ENCODE measurements around the gene HOXA4. TPM values are rescaled to one million over a fixed set of nuclear protein-coding genes. Genes with fewer than 3 reads are reported as not detected.

Gene HOXA4
- total RNA-seq, 1 donor: not detected

GRCh38 chr7:27147199-27148030, 16.9 kb upstream of the HOXA4 start, which contains the start of gene HOXA6:
TSS of gene HOXA6 (minus strand) at chr7:27147774. CDS start at chr7:27147749, 25 bp downstream.
- peaks cover 38% of the 10 kb centered on the region for H3K4me1 ChIP-seq (ENCODE audit: insufficient read depth, low read length)
- no peaks in the 10 kb centered on the region for H3K9me3 ChIP-seq (ENCODE audit: low read depth, low read length)
- H3K27me3 ChIP-seq (ENCODE audit: insufficient read depth, low read length): peaks cover 77% of the 10 kb centered on the region
- H3K4me3 ChIP-seq (ENCODE audit: low read length): no peak within 1 kb of the TSS

- Histone ChIP-seq H3K4me1 (ENCODE audit: insufficient read depth, low read length) (peaks cover 30% of the 10 kb centered on the region), H3K9me3 (ENCODE audit: low read depth, low read length) (no peaks in the 10 kb centered on the region), H3K27me3 (ENCODE audit: insufficient read depth, low read length) (peaks cover 72% of the 10 kb centered on the region), H3K4me3 (ENCODE audit: low read length) (no peak overlapping the region)
These were observed 16.1 kb upstream of the HOXA4 start for GRCh38 chr7:27146491-27147198.

- H3K27me3 ChIP-seq (ENCODE audit: insufficient read depth, low read length): peaks cover 65% of the 10 kb centered on the region
- peaks cover 23% of the 10 kb centered on the region for H3K4me1 ChIP-seq (ENCODE audit: insufficient read depth, low read length)
- no peaks in the 10 kb centered on the region for H3K9me3 ChIP-seq (ENCODE audit: low read depth, low read length)
- H3K4me3 ChIP-seq (ENCODE audit: low read length): no peak overlapping the region
These were observed 15.4 kb upstream of the HOXA4 start for GRCh38 chr7:27145914-27146412.

GRCh38 chr7:27145165-27145913, 14.8 kb upstream of the HOXA4 start:
- Histone ChIP-seq H3K27me3 (ENCODE audit: insufficient read depth, low read length) (peaks cover 59% of the 10 kb centered on the region), H3K4me3 (ENCODE audit: low read length) (no peak overlapping the region), H3K4me1 (ENCODE audit: insufficient read depth, low read length) (peaks cover 17% of the 10 kb centered on the region), H3K9me3 (ENCODE audit: low read depth, low read length) (no peaks in the 10 kb centered on the region)

- peaks cover 53% of the 10 kb centered on the region for H3K27me3 ChIP-seq (ENCODE audit: insufficient read depth, low read length)
- H3K9me3 ChIP-seq (ENCODE audit: low read depth, low read length): no peaks in the 10 kb centered on the region
- no peak overlapping the region for H3K4me3 ChIP-seq (ENCODE audit: low read length)
- peaks cover 15% of the 10 kb centered on the region for H3K4me1 ChIP-seq (ENCODE audit: insufficient read depth, low read length)
These were observed 14.2 kb upstream of the HOXA4 start for GRCh38 chr7:27144781-27145164.

GRCh38 chr7:27143950-27144780, 13.6 kb upstream of the HOXA4 start:
- Histone ChIP-seq H3K27me3 (ENCODE audit: insufficient read depth, low read length) (peaks cover 47% of the 10 kb centered on the region), H3K4me3 (ENCODE audit: low read length) (no peak overlapping the region)

GRCh38 chr7:27143023-27143949, 12.7 kb upstream of the HOXA4 start, which contains the start of gene HOXA5:
TSS of gene HOXA5 (minus strand) at chr7:27143681. CDS start at chr7:27143607, 74 bp downstream.
- Histone ChIP-seq H3K4me1 (ENCODE audit: insufficient read depth, low read length) (peaks cover 11% of the 10 kb centered on the region), H3K9me3 (ENCODE audit: low read depth, low read length) (no peaks in the 10 kb centered on the region), H3K27me3 (ENCODE audit: insufficient read depth, low read length) (peaks cover 38% of the 10 kb centered on the region), H3K4me3 (ENCODE audit: low read length) (peak within 1 kb of the TSS; percentile 20)

More at GRCh38 chr7:27143950-27144780, 13.6 kb upstream of the HOXA4 start:
- Histone ChIP-seq H3K9me3 (ENCODE audit: low read depth, low read length) (no peaks in the 10 kb centered on the region), H3K4me1 (ENCODE audit: insufficient read depth, low read length) (peaks cover 15% of the 10 kb centered on the region)

- Histone ChIP-seq H3K4me1 (ENCODE audit: insufficient read depth, low read length) (peaks cover 5% of the 10 kb centered on the region), H3K4me3 (ENCODE audit: low read length) (no peak overlapping the region), H3K27me3 (ENCODE audit: insufficient read depth, low read length) (peaks cover 35% of the 10 kb centered on the region)
These were observed 12.0 kb upstream of the HOXA4 start for GRCh38 chr7:27142580-27143022.

GRCh38 chr7:27141923-27142579, 11.5 kb upstream of the HOXA4 start:
- Histone ChIP-seq H3K4me3 (ENCODE audit: low read length) (no peak overlapping the region), H3K9me3 (ENCODE audit: low read depth, low read length) (no peaks in the 10 kb centered on the region), H3K4me1 (ENCODE audit: insufficient read depth, low read length) (peaks cover 3% of the 10 kb centered on the region), H3K27me3 (ENCODE audit: insufficient read depth, low read length) (peaks cover 35% of the 10 kb centered on the region)

More at GRCh38 chr7:27142580-27143022, 12.0 kb upstream of the HOXA4 start:
- H3K9me3 ChIP-seq (ENCODE audit: low read depth, low read length): no peaks in the 10 kb centered on the region

GRCh38 chr7:27141137-27141922, 10.8 kb upstream of the HOXA4 start:
- Histone ChIP-seq H3K4me3 (ENCODE audit: low read length) (no peak overlapping the region), H3K27me3 (ENCODE audit: insufficient read depth, low read length) (peaks cover 35% of the 10 kb centered on the region), H3K9me3 (ENCODE audit: low read depth, low read length) (no peaks in the 10 kb centered on the region), H3K4me1 (ENCODE audit: insufficient read depth, low read length) (peaks cover 9% of the 10 kb centered on the region)

GRCh38 chr7:27140126-27140857, 9.7 kb upstream of the HOXA4 start:
- Histone ChIP-seq H3K27me3 (ENCODE audit: insufficient read depth, low read length) (peaks cover 36% of the 10 kb centered on the region), H3K4me3 (ENCODE audit: low read length) (no peak overlapping the region), H3K9me3 (ENCODE audit: low read depth, low read length) (no peaks in the 10 kb centered on the region), H3K4me1 (ENCODE audit: insufficient read depth, low read length) (peaks cover 9% of the 10 kb centered on the region)

Data from mononuclear cell (primary cell).